Epithelial cell of proximal tubule (primary cell): ENCODE measurements around the gene PTDSS2. TPM values are rescaled to one million over a fixed set of nuclear protein-coding genes. Genes with fewer than 3 reads are reported as not detected.

Experiments
- DNase-seq: peaks from one replicate; pipeline ENCODE4 v3.0.0-alpha.2; 2011; ENCODE audit warnings: low read depth
- H3K4me3 ChIP-seq: 2 replicates; pipeline ENCODE4 v1.5.1; 2011; ENCODE audit warnings: low read depth, mild to moderate bottlenecking, low read length
- total RNA-seq: library from RNA; depleted of rRNA; stranded (reverse); fragments of >200 nt; gene quantifications from 2 replicates; pipeline ENCODE4 v1.2.3, GENCODE V29; 2015
- TF ChIP-seq, protein P1 (sequence below): conservative IDR thresholded peaks from 2 replicates; pipeline ENCODE4 v1.5.1; 2012; ENCODE audit warnings: low read depth, mild to moderate bottlenecking, low read length

PTDSS2 gene
- total RNA-seq, 1 donor from 2014 or later, result 53.4 TPM

DNA sequence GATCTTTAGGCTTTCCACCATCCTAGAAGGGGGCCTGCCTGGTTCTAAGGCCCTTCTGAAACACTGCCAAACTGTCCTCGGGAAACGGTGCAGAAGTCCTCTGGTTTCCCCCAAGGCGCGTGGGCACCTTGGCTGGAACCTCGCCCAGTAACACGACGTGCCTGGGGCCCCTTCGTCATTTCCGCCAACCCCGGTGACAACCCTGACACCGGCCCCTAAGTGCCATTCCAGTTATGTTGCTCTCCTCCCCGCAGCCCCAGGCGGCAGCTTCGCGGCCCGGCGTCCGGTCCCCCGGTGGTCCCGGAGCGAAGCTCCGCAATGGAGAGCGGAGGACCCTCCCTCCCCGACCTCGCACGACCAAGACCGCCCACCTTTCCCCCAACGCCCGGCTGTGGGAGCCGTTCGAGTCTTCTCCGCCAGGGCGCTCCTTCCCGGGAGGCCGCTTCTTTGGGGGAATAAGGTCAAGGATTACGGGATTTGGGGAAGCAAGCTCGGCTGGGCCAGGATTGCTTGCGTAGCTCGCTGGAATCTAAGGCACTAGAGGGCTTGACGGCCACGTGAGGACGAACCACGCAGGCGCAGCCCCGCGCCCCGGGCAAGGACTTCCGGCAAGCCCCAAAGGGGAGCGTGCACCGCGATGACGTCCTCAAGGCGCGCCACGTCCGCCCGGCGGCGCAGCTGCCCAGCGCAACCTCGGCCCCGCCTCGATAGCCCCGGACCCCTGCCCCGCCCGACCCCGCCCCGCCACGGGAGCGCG lies 56.3 kb downstream of the PTDSS2 start:
- DNase-seq, result peak; percentile 60
- peak overlapping the region; percentile 82 for H3K4me3 ChIP-seq
- TF ChIP-seq, protein P1, sequence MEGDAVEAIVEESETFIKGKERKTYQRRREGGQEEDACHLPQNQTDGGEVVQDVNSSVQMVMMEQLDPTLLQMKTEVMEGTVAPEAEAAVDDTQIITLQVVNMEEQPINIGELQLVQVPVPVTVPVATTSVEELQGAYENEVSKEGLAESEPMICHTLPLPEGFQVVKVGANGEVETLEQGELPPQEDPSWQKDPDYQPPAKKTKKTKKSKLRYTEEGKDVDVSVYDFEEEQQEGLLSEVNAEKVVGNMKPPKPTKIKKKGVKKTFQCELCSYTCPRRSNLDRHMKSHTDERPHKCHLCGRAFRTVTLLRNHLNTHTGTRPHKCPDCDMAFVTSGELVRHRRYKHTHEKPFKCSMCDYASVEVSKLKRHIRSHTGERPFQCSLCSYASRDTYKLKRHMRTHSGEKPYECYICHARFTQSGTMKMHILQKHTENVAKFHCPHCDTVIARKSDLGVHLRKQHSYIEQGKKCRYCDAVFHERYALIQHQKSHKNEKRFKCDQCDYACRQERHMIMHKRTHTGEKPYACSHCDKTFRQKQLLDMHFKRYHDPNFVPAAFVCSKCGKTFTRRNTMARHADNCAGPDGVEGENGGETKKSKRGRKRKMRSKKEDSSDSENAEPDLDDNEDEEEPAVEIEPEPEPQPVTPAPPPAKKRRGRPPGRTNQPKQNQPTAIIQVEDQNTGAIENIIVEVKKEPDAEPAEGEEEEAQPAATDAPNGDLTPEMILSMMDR, result no peak

DNA sequence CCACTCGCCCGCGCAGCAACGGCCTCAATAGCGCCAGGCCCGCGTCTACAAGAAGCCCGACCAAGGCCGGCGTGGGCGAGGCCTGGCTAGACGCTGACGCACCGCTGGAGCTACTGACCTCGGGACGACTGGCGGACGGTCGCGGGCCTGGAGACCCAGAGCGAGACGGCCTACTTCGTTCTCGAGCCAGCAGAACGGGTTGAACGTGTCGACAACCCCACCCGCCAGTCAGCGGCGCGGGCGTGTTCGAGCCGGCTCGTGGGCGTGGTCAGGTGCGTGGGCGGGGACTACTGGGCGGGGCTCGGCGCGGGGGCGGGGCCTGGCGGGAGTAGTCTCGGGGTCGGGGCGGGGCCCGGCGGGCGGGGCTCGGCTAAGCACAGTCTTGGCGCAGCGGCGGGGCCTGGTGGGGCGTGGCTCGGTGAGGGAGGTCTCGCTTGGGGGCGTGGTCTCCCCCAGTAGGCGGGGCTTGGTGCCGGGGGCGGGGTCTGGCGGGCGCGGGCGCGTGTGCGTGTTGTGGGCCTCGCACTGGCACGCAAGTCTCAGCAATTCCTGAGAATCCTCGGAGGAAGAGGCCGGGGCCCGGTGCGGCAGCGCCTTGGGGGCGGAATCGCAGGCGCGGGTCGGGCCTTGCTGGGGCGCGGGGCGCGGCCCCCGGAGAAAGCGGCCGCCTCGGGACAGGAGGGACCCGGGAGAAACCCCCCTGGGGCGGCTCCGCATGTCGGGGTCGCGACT lies 57.1 kb downstream of the PTDSS2 start, which contains the start of gene RNH1:
Gene RNH1, minus strand, starts transcription at position 248 of the 732 bp plus-strand sequence. CDS start 5,080 bp downstream, outside the sequence.
- TF ChIP-seq, protein P1, result no peak
- DNase-seq, result no peak
- H3K4me3 ChIP-seq, result peak within 1 kb of the TSS; percentile 82

DNA sequence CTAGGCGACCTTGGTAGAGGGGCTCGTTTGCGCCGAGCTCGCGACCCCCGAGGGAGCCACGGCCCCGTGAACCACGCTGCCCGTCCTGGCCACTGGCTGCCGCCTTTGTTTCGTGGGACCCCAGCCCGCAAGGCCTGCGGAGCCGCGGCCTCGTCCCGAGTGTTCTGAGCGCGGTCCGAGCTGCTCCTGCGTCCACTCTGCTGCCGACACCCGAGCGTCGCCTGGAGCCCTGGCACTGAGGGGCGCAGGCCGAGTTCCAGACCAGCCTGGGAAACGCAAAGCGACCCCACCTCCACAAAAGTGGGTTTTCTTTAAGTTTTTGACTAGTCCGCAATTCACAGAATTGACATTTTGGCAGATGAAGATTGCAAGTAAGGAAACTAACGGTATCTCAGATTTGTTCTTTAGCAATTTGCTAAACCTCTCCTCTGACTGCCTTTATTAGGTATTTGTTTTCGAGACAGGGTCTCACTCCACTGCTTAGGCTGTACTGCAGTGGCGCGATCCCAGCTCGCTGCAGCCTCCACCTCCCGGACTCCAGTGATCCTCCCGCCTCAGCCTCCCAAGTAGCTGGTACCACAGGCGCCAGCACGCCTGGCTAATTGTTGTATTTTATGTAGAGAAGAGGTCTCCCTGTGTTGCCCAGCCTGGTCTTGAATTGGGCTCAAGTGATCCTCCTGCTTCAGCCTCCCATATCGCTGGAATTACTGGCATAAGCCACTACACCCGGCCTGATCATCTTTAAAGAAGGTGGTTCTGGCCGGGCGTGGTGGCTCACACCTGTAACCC lies 57.8 kb downstream of the PTDSS2 start:
- peak overlapping the region; percentile 82 for H3K4me3 ChIP-seq
- no peak for DNase-seq
- TF ChIP-seq, protein P1, result no peak

DNA sequence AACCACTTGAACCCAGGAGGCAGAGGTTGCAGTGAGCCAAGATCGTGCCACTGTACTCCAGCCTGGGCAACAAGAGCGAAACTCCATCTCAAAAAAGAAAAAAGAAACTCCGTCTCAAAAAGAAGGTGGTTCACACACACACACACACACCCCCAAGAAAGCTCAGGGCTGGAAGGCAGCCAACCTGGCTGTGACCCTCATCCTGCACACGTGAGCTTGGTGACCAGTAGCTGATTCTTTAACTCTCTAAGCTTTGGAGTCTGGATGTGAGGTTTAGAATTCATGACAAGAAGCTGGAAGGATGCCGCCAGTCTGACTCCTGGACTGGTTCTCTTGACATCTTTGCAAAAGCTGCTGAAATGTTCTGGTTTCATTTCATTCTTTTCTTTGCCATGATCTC lies 58.9 kb downstream of the PTDSS2 start:
- no peak overlapping the region for H3K4me3 ChIP-seq
- TF ChIP-seq, protein P1, result no peak
- no peak for DNase-seq

DNA sequence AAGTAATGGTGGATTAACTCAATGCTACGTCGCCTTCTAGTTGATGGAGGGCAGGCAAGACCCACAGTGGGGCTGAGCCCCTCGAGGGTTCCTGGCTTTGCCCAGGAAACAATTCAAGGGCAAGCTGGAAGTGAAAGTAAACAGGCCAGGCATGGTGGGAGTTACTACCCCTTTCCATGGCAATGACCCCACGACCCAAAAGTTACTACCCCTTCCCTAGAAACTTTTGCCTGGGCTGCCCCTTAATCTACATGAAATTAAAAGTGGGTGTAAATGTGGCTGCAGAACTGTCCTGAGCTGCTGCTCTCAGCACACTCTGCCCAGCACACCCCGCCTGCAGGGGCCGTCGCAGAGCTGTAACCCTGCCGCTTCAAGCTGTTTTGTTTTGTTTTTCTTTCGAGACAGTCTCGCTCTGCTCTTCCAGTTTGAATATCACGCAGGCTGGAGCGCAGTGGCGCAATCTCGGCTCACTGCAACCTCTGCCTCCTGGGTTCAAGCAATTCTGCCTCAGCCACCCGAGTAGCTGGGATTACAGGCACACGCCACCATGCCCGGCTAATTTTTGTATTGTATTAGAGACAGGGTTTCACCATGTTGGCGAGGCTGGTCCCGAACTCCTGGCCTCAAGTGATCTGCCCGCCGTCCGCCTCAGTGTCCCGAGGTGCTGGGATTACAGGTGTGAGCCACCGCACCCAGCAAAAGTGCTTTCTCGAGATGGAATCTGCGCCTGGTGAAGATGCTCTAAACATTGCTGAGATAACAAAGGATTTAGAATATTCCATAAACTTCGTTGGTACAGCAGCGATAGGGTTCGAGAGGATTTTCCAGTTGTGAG lies 62.9 kb downstream of the PTDSS2 start:
- no peak for DNase-seq
- TF ChIP-seq, protein P1, result no peak
- H3K4me3 ChIP-seq, result no peak overlapping the region

DNA sequence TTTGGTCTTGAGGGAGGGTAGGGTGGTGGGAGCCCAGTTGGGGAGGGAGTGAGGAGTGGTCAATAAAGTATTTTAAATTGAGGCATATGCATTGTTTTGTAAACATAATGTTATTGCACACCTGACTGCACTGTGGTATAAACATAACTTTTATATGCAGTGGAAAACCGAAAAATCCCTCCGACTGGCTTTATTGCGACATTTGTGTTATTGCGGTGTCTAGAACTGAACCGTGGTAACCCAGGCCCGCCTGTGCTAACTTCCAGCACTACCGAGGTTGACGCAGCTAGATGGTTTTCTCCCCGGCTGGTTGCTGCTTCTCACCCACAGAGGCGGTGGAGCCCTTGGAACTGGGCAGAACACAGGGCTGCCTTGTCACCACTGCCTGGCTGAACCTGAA lies 64.5 kb downstream of the PTDSS2 start:
- no peak for DNase-seq
- TF ChIP-seq, protein P1, result no peak
- H3K4me3 ChIP-seq, result no peak overlapping the region
